ENCODE results near the gene PSTPIP2. TPM values are rescaled to one million over a fixed set of nuclear protein-coding genes. Genes with fewer than 3 reads are reported as not detected.

Gene PSTPIP2
- total and polyA plus RNA-seq, 2 of the 8 experiments (the other 6 are each of a cell fraction or from before 2014, with no cell fraction given) = 1.8 to 2.4 TPM

DNA sequence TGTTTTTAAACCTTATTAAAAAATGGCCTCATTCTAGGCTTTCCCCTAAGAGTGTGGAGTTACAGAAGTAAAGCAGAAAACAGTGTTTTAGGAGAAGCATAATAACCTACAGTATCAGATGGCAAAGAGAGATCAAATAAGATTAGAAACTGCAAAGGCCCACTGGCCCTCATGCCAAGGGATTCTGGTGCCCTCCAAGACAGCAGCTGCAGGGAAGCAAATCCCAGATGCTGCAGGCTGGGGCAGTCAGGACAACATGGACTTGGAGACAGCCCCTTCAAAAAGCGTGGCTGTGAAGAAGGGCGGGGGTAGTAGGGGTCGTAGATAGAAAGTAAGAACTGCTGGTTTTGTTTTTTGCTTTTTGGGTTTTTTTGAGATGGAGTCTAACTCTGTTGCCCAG is 76.6 kb downstream of the PSTPIP2 start (continued):
- TF ChIP-seq NANOG (IDR thresholded peaks at IDR 0.05; ENCODE audit: insufficient read depth, low read depth, low read length, poor library complexity, severe bottlenecking) (no peak), ZNF274 (IDR thresholded peaks at IDR 0.05; ENCODE audit: borderline replicate concordance, extremely low read depth, low read length) (no peak), SP2 (IDR thresholded peaks at IDR 0.05; ENCODE audit: low read length) (no peak), TCF12 (IDR thresholded peaks at IDR 0.05; ENCODE audit: low read depth, low read length) (no peak), FOSL1 (IDR thresholded peaks at IDR 0.05; ENCODE audit: insufficient read depth, low read depth, low read length) (no peak), RAD21 (IDR thresholded peaks at IDR 0.05 in 1 of 2, conservative IDR thresholded peaks at IDR 0.05 in 1 of 2; ENCODE audit: low read depth in 2 of 2, low read length in 2 of 2) (no peak)
